HG03196 (cell line): ENCODE results near the gene METTL17.

Experiments used
- ATAC-seq: cut with Tn5 transposase; IDR thresholded peaks from one replicate; pipeline ENCODE4 v1.9.1; 2021; ENCODE audit not compliant: unreplicated experiment

METTL17 gene

DNA sequence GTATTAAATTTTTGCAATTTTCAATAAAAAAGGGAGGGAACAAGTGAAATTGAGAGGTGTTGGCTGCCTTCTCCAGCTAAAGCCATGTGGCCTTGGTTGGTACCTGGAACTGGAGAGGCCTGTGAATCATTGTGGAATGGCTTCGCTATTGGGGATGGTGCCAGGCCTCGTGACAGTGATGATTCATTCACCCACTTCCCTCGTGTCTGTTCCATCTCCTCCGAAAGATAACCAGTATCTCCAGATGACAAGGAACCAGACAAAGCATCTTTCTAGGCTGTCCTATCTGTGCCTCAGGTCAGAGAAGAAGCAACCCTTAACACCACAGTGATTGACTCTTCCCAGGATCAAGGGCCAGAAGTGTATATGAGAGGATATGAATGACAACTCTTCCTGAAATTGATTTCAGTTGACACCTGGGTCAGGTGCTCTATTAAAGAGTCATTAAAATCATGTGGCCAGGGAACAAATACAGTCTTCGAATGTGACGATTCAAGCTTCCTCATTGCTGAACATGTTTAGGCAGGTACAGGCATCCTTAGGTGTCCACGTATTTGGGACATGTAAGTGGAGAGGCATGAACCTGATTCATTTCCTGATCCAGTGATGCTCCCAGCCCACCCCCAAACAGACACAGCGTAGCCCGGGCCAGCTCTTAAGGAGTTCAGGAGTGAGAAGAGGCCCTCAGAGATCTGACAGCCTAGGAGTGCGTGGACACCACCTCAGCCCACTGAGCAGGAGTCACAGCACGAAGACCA lies 52.1 kb downstream of the METTL17 start, which contains the start of gene RNASE7:
Gene RNASE7 (plus strand): TSS at position 687 of the 758 bp plus-strand sequence. CDS start 631 bp downstream, outside the sequence.
- ATAC-seq, result no peak

DNA sequence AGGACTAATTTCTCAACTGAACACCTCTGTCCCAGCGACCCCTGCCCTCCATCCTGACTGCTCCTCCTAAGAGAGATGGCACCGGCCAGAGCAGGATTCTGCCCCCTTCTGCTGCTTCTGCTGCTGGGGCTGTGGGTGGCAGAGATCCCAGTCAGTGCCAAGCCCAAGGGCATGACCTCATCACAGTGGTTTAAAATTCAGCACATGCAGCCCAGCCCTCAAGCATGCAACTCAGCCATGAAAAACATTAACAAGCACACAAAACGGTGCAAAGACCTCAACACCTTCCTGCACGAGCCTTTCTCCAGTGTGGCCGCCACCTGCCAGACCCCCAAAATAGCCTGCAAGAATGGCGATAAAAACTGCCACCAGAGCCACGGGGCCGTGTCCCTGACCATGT lies 53.1 kb downstream of the METTL17 start:
- no peak for ATAC-seq

DNA sequence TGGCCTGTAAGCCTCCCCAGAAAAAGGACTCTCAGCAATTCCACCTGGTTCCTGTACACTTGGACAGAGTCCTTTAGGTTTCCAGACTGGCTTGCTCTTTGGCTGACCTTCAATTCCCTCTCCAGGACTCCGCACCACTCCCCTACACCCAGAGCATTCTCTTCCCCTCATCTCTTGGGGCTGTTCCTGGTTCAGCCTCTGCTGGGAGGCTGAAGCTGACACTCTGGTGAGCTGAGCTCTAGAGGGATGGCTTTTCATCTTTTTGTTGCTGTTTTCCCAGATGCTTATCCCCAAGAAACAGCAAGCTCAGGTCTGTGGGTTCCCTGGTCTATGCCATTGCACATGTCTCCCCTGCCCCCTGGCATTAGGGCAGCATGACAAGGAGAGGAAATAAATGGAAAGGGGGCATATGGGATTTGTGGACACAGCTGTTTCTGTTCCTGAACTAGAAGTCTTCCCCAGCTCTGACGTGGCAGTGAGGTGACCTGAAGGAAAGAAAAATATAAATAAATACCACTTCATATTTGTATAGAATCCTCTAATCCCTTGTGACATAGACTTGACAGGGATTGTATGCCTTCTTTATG lies 53.7 kb downstream of the METTL17 start:
- ATAC-seq, result no peak

DNA sequence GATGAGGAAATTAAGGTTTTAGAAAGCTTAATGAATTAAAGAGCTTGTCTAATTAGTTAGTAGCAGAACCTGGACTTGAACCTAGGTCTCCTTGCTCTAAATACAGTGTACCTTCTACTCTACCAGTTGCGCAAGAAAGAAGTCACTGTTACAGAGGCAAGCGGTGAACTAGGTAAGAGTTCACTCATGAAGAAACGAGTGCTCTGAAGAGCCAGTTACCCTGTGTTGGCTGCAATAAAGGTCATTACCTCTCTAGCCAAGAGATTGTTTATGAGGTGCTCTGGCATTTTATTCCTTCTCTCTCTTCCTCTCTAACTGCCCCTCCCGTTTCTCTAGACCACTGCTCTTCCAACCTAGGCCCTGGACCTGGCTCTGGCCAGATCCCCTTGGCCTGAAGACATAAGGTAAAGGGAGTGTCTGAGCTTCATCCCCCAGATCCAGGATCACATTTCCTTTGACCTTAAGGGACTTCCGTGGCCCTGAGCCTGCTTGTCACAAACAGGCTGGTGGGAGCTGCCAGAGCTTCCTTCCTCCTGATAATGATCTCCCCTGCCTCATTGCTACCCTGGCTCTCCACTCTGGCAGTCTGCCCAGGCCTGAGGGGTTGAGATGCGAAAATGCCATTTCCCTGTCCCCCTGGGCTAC lies 54.3 kb downstream of the METTL17 start:
- ATAC-seq, result no peak
